Retinal pigment epithelial cell (primary cell): ENCODE results near the gene COL4A2.

Source experiments
- DNase-seq: peaks from one replicate; pipeline ENCODE4 v3.0.0-alpha.2; 2010; ENCODE audit warnings: low read depth
- H3K4me3 ChIP-seq: 2 replicates; pipeline ENCODE4 v1.5.1; 2011; ENCODE audit warnings: mild to moderate bottlenecking, low read length, control low read depth, moderate library complexity
- TF ChIP-seq, protein P1 (sequence below): conservative IDR thresholded peaks from 2 replicates; pipeline ENCODE4 v1.5.1; 2011; ENCODE audit warnings: low read depth, low read length, control low read depth, inconsistent platforms

The COL4A2 gene

DNA sequence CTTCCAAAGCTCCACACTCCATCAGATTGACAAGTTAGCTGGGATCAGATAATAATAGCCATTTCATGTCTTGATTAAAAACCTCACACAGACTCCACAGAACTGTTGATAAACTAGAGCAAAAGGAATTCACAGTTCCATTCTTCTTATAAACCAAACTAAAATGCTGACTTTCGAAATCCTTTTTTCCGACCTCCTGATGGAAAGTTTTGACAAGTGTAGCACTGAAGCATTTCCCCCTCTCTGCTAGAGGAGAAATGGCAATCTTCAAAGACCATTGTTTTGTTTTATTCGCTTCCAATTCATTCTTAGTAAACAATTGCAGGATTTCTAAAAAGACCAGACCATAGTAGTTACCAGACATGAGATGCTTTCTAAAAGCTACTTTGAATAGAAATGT, 58.8 kb downstream of the COL4A2 start:
- no peak for DNase-seq
- TF ChIP-seq, protein P1, sequence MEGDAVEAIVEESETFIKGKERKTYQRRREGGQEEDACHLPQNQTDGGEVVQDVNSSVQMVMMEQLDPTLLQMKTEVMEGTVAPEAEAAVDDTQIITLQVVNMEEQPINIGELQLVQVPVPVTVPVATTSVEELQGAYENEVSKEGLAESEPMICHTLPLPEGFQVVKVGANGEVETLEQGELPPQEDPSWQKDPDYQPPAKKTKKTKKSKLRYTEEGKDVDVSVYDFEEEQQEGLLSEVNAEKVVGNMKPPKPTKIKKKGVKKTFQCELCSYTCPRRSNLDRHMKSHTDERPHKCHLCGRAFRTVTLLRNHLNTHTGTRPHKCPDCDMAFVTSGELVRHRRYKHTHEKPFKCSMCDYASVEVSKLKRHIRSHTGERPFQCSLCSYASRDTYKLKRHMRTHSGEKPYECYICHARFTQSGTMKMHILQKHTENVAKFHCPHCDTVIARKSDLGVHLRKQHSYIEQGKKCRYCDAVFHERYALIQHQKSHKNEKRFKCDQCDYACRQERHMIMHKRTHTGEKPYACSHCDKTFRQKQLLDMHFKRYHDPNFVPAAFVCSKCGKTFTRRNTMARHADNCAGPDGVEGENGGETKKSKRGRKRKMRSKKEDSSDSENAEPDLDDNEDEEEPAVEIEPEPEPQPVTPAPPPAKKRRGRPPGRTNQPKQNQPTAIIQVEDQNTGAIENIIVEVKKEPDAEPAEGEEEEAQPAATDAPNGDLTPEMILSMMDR = no peak
- H3K4me3 ChIP-seq = no peak overlapping the region

- TF ChIP-seq, protein P1 = no peak
- no peak for DNase-seq
- H3K4me3 ChIP-seq = no peak overlapping the region
These were observed 59.6 kb downstream of the COL4A2 start for GRCh38 chr13:110366733-110367132.

DNA sequence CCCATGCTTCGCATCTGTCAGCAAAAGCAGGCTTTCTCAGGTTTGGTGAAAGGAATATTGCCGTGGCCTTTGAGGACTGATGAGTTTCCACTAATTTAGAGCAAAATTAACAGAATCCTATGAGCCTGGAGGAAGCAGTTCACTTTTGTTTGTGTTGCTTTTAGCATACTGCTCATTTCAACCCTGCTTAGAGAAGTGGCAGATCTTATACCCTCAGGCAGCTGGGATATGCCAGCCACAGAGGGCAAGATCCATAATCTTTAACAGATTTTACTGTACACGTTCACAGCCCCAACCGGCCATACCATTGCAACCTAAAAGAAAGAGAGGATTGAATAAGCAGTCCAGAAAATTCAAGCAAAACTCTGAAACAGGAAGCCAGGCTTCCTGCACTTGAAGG, 60.5 kb downstream of the COL4A2 start:
- TF ChIP-seq, protein P1 = no peak

DNA sequence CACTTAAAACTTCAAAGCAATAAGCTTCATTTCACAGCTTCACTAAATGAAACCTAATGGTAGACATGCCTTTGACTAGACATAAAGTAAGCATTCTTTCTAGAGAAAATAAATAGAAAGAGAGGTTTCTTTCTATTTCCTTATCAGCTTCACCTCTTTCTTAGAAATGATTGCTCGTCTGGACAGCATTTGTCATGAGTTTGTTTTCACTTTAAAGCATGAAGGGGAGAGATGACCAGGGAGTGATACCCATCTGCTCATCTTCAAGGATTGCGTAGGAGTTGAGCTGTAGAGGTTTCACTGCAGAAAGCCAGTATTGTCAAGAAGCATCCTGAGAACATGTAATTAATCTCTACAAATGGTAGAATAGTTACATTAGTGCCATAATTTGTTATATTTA, 61.3 kb downstream of the COL4A2 start:
- DNase-seq = no peak
- no peak overlapping the region for H3K4me3 ChIP-seq
- TF ChIP-seq, protein P1 = no peak

More for the DNA sequence above, 60.5 kb downstream of the COL4A2 start:
- DNase-seq = no peak
- H3K4me3 ChIP-seq = no peak overlapping the region

DNA sequence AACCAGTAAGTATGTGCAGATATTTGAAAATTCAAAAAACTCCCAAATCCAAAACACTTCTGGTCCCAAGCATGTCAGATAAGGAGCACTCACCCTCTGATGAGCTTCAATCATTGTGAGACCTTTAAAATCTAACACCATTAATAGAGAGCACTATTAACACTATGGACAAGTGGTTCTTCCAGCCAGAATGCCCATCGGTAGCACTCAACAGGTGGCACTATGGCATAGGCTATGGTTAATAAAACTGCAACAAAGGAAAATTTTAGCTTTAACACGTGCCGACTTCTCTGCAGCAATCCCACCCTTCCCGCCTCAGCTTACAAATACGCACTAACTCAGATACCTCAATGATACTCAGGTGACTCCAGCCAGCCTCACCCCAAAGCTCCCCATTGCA, 62.3 kb downstream of the COL4A2 start:
- no peak for DNase-seq
- TF ChIP-seq, protein P1 = peak; percentile 15
- no peak overlapping the region for H3K4me3 ChIP-seq

DNA sequence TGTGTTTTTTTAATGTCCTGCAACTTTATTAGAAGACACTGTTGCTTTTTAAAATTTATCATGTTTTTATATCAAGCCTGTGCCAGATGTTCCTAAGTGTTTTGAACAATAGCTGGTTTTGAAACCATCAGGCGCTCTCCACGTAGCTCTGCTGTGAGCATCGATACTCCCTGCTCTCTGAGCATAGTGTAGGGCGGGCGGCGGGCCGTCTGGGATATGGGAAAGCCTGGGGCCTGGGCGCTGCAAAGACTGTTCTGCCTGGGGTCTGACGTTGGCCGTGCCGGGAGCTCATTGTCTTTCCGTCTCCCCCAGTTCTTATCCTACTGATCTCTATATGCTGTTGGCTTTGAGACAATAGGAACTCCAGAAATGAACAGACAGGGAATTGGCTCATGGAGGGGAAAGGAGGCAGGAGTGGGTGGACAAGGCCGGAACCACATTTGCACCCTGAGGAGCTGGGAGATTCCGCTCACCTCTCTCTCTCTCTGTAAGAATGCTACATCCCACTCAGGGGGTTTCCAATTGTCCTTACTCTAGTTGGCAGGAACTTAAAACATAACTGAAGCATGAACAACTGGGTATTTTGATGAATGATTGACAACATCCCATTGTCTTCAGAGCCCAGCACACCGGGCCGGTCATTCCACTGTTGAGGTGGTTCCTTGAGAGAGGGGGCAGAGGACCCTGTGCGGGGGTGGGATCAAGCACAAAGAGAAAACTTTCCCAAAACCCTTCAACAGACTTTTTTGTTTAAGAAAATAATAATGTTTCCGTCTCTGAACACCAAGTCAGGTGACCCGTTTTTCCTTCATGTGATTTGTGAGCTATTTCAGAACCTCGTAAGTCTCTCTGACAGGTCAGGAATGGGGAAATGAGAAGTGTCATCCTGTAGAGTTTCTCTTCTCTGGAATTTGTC, 64.7 kb downstream of the COL4A2 start:
- TF ChIP-seq, protein P1 = no peak
- no peak overlapping the region for H3K4me3 ChIP-seq
- DNase-seq = no peak

- no peak overlapping the region for H3K4me3 ChIP-seq
- TF ChIP-seq, protein P1 = no peak
- DNase-seq = no peak
These were observed 65.6 kb downstream of the COL4A2 start for GRCh38 chr13:110372676-110373075.
